GM20431 (cell line): ENCODE data around the gene PBX4.
"Not testable (repeated sequence)": the region's sequence is repeated elsewhere in the genome, so short reads cannot be mapped to it uniquely, and the experiment has no call there.

Source experiments
- in situ Hi-C: fragments of 300-500 bp; cut with MseI, MboI; formaldehyde crosslinking; loops from one replicate; pipeline ENCODE4 v1.15.0; 2020; ENCODE audit warnings: low sequenced_read_pairs; ENCODE audit not compliant: unreplicated experiment

The PBX4 gene

DNA sequence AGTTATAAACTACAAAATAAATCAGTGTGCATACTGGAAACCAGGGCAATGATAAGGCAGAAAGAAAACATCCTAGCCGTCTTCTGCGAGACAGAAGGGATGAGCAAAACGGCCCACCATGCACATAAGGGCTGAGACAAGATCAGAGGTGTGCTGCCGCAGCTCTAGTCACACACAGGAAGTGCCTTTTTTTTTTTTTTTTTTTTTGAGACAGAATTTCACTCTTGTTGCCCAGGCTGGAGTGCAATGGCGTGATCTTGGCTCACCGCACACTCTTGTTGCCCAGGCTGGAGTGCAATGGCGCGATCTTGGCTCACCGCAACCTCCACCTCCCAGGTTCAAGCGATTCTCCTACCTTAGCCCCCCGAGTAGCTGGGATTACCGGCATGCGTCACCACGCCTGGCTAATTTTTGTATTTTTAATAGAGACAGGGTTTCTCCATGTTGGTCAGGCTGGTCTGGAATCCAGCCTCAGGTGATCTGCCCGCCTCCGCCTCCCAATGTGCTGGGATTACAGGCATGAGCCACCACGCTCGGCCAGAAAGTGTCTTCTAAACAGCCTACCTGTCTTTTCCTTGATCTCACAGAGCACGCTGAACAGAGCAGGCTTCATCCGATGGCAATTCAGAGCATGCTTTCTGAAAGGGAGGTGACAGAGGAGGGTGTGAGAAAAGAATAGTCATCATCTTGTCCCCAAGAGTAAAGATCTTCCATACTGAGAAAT, 19.6 kb downstream of the PBX4 start:
- in situ Hi-C loops = not testable (repeated sequence)

GRCh38 chr19:19597809-19598306, 20.6 kb downstream of the PBX4 start:
- in situ Hi-C loops = no loop called here

DNA sequence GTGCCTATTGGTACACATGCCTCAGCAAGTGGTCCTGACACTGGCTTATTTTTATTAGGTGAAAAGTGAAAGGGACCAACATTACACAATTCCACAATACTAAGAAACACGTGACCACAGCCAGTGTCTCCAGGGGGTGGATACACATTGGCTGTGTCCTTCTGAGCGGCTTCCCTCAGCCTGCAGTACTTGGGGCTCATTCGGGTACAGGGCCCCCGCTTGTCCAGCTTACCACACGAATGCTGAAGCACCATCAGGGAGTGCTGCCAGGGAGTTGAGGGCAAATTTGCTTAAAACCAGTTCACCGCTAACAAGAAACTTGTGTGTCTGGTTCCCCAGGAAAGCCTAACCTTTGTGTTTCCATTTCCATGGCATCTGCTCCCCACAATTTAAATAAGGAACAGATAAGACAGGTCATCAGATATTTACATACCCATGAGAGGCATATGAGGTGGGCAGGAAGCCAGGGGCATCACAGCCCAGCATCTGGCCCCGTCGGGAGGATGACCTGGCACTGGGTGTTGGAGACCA, 23.3 kb downstream of the PBX4 start:
- in situ Hi-C loops = no loop called here

DNA sequence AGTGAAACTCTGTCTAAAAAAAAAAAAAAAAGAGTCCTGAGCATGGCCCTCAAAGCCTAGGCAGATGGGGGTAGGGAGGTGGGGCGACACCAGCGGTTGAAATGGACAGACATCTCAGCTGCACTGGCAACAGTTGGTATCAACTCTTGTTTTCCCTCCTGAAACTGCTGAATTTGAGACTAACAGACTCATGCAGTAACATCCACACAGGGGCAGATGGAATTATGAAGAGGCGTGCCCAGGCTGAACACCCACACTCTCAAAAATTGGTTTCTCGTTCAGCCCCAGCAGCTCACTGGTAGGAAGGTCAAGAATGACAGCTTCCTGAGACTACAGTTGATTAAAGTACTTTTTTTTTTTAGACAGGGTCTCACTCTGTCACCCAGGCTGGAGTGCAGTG, 24.1 kb downstream of the PBX4 start:
- in situ Hi-C loops = no loop called here

DNA sequence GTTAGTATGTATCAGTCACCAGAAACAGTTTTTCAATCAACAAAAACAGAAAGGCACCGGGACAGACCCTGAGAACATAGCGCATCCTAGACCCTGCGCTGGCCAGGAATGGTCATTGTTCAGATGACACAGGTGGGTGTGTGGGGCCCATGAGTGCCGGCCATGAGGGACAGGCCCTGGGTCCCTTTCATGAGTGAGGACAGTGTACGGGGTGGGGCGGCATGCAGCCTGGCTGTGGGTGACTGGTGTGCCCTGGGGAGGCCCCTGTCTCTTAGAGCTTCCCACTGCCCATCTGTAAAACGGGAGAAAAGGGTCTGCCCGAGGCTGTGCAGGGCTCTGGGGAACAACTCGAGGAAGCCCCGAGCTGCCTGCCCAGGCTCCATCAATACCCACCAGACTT, 25.8 kb downstream of the PBX4 start:
- in situ Hi-C loops = no loop called here

DNA sequence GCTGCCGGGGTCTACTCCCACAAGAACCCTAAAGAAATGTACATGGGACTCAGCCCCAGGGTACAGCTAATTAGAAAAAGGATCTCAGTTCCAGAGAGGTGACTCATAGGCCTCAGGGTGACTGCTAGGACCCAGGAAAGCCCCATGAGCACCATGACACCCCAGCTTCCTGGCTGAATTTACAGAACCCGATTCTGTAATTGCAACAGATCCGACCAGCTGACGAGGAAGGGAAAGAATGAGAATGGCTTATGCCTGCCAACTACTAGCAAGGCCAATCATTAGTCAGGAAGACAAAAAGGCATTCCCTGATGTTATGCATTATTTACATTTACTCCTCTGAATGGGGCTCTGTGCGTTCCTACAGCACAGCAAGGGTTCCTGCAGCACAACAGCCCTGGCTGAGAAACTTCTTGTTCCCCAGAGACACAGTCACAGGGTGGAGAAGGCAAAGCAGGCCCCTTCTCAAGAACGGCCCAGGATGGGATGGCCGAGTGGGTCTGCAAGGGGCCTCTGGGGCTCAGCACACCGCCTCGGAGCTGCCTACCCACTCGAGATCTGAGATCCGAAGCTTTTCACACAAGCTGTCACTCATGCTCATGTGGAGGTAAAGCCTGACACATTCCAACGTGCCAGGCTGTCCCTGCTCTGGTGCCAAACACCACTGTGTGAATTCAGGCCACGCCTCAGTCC, 27.2 kb downstream of the PBX4 start:
- in situ Hi-C loops = no loop called here

GRCh38 chr19:19588546-19588945, 29.9 kb downstream of the PBX4 start:
- in situ Hi-C loops = no loop called here

GRCh38 chr19:19587771-19588170, 30.7 kb downstream of the PBX4 start:
- in situ Hi-C loops = no loop called here

- in situ Hi-C loops = no loop called here
These were observed 34.1 kb downstream of the PBX4 start for GRCh38 chr19:19584356-19584755.

GRCh38 chr19:19582471-19582870, 36.0 kb downstream of the PBX4 start:
- in situ Hi-C loops = no loop called here

DNA sequence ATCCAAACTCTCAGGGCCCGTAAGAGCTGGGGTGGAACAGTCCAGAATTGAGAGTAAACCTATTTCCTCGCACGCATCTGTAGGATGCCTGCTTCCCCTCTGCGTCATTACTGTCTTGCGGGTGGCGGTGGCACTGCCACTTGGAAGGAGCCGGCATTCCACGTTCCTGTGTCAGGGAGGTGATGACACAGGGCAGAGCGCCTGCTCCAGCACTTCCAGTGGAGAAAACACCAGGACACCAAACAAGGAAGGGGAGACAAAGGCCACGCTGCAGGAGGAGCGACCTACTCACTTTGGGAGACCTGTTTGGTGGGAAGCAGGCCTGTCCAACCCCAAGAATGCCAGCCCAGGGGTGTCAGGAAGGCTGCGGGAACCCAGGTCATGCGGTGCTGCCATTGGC, 37.1 kb downstream of the PBX4 start:
- in situ Hi-C loops = no loop called here

DNA sequence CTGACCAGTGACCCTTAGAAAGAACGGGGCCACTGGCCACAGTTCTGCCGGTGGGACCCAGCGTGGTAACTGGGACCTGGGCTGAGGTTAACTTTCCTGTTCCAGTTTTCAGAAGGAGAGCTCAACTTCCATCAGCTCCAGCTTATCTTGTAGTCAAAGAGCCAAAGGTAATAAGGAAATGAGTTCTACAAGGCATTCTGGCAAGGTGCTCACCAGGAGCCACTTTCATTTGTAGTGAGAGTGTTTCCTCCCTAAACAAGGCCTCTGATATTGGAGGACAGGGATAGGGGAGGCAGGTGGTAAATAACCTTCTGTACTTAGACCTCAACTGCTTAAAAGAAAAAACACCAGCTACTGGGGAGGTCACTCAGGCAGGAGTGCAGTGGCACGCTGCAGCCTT, 38.1 kb downstream of the PBX4 start:
- in situ Hi-C loops = no loop called here

DNA sequence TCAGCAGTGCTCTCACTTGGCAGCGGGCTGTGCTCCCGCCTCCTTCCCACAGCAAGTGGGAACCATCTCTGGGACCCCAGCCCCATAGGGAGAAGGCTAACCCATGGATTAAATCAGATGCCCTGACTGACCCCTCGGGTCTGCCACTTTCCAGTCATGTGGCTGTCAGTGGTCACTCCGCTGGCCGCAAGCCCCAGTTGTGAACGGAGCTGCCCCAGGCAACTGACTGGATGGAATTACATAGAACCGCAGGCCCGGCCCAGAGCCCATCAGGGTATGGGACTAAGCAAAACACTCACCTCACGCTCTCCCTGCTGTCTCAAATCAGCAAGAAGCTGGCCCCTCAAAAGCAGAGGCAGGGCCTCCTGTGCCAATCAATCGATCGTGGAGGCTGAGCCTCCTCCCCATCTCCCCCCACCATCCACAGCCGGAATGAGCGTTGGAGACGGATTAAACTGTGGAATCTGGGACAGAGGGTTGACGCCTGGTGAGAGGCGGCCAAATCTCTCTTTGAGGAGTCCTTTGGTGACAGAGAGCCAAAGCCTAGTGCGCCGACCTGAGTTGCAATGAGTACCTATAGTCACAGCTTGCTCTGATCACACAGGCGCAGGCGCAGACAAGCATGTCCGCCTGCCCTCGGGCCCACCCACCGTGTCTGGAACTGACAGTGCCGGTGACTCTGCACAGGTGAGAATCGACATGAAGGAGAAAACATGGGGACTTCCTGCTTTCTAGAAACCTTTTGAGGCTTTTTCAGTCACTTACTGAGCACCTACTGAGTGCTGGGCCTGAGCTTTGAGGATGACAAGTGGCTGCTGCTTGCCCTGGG, 38.7 kb downstream of the PBX4 start:
- in situ Hi-C loops = no loop called here

GRCh38 chr19:19578252-19578651, 40.2 kb downstream of the PBX4 start:
- in situ Hi-C loops = no loop called here

GRCh38 chr19:19575411-19575810, 43.1 kb downstream of the PBX4 start:
- in situ Hi-C loops = no loop called here

DNA sequence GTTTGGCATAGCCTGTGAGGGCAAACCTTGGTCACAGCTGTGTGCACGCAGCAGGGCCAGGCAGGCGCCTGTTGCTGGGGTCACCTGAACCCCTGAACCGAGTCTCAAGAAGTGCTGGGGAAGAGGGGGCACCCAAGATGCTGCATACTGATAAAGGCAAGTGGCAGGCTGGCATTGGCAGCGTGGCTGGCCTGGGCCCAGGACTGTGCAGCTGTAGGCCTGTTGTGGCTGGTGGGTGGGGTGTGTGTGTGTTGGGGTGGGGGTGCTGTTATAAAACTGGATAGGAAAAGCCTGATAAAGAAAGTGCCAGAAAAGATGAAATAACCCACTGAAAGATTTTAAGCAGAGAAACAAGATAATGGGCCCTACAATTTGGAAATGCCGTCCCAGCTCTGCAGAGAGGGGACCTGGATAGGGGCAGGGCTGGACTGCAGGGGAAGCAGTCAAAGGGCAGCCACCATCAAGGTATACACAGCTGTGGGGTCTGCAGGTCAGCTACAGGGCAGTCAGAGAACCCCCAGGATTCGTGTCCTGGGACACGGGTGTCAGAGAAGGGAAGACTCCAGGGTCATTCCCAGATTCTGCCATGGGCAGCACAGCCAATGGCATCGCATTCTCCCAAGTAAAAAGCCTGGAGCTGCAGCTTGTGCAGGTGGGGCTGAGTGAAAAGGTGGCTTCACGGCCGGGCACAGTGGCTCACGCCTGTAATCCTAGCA, 47.3 kb downstream of the PBX4 start:
- in situ Hi-C loops = no loop called here

DNA sequence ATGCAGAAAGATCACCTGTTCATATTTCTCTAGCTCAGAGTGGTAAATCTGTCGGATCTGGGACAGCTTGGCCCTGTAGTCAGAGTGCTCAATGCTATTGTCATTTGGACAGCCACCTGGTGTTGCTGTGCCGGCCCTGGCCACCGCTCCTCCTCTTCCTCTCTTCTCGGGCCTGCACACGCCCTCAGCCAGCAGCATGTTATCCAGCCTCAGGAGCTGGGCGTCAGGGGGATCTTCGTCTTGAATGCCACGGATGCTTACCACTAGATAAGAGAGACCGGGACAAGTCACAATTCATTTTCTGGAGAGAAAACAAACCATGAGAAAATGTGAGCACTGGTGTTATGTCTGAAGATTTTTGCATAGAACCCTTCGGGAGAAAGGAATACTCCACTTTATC, 47.9 kb downstream of the PBX4 start:
- in situ Hi-C loops = no loop called here

GRCh38 chr19:19568802-19569756, 49.4 kb downstream of the PBX4 start:
- in situ Hi-C loops = no loop called here

- in situ Hi-C loops = no loop called here
These were observed 51.1 kb downstream of the PBX4 start for GRCh38 chr19:19567391-19567790.
